Measurements from ENCODE around the gene RAMP3.
"Not testable (repeated sequence)": the region's sequence is repeated elsewhere in the genome, so short reads cannot be mapped to it uniquely, and the experiment has no call there.

Gene RAMP3

GRCh38 chr7:45157653-45158401 is at the start of gene RAMP3:
RAMP3 (plus strand) TSS chr7:45157791; CDS start chr7:45157829, 38 bp downstream.
- no peak for DNase-seq

- DNase-seq = no peak
Observed at GRCh38 chr7:45108863-45109262, 48.7 kb upstream of the RAMP3 start.

- peak; percentile 92 for DNase-seq
Observed at GRCh38 chr7:45111298-45112223, 46.0 kb upstream of the RAMP3 start, which contains the start of gene TBRG4. TBRG4 (minus strand) TSS chr7:45111697; CDS start chr7:45109237, 2,460 bp downstream.

- DNase-seq = no peak
Observed at GRCh38 chr7:45112648-45113047, 44.9 kb upstream of the RAMP3 start.

GRCh38 chr7:45114257-45114656 is 43.3 kb upstream of the RAMP3 start:
- DNase-seq = not testable (repeated sequence)

GRCh38 chr7:45114926-45115325 is 42.7 kb upstream of the RAMP3 start:
- no peak for DNase-seq

- DNase-seq = no peak
Observed at GRCh38 chr7:45116048-45116447, 41.5 kb upstream of the RAMP3 start.

GRCh38 chr7:45117582-45117981 is 40.0 kb upstream of the RAMP3 start:
- DNase-seq = no peak

- no peak for DNase-seq
Observed at GRCh38 chr7:45118292-45118691, 39.3 kb upstream of the RAMP3 start.

- no peak for DNase-seq
Observed at GRCh38 chr7:45118889-45119331, 38.7 kb upstream of the RAMP3 start.

- no peak for DNase-seq
Observed at GRCh38 chr7:45119550-45119949, 38.0 kb upstream of the RAMP3 start.

GRCh38 chr7:45122975-45123860 is 34.4 kb upstream of the RAMP3 start:
- DNase-seq = no peak

- DNase-seq = no peak
Observed at GRCh38 chr7:45123913-45124710, 33.5 kb upstream of the RAMP3 start.

- no peak for DNase-seq
Observed at GRCh38 chr7:45125193-45125904, 32.2 kb upstream of the RAMP3 start.

GRCh38 chr7:45126201-45126600 is 31.4 kb upstream of the RAMP3 start:
- no peak for DNase-seq

GRCh38 chr7:45126920-45127319 is 30.7 kb upstream of the RAMP3 start:
- no peak for DNase-seq

- DNase-seq = no peak
Observed at GRCh38 chr7:45129181-45129800, 28.3 kb upstream of the RAMP3 start.

GRCh38 chr7:45129906-45130305 is 27.7 kb upstream of the RAMP3 start:
- no peak for DNase-seq

GRCh38 chr7:45130910-45131309 is 26.7 kb upstream of the RAMP3 start:
- DNase-seq = no peak

GRCh38 chr7:45131891-45132290 is 25.7 kb upstream of the RAMP3 start:
- DNase-seq = no peak
